ENCODE results near the gene ATXN10.

ATXN10 gene

GRCh38 chr22:45867906-45868555 is 196.4 kb downstream of the ATXN10 start:
- POLR2A ChIA-PET = no interaction called here
- TF ChIP-seq BHLHE40 (IDR thresholded peaks at IDR 0.05; ENCODE audit: borderline replicate concordance) = no peak
- no peak for TF ChIP-seq ZNF384 (IDR thresholded peaks at IDR 0.05)
- TF ChIP-seq FOXM1 (IDR thresholded peaks at IDR 0.05; ENCODE audit: borderline replicate concordance) = no peak
- CTCF ChIA-PET = no interaction called here
- DNase-seq (ENCODE audit: extremely low spot score) = no peak

- ChIA-PET CTCF (no interaction called here), POLR2A (no interaction called here)
- TF ChIP-seq ARNT (IDR thresholded peaks at IDR 0.05) (no peak), SP1 (IDR thresholded peaks at IDR 0.05) (no peak), ZNF384 (IDR thresholded peaks at IDR 0.05) (no peak), L3MBTL2 (conservative IDR thresholded peaks at IDR 0.05) (no peak), SUZ12 (IDR thresholded peaks at IDR 0.05) (no peak), ELF4 (IDR thresholded peaks at IDR 0.05) (no peak), FOXM1 (IDR thresholded peaks at IDR 0.05; ENCODE audit: borderline replicate concordance) (no peak), TARDBP (IDR thresholded peaks at IDR 0.05) (no peak), FOXK2 (IDR thresholded peaks at IDR 0.05) (no peak), NFRKB (IDR thresholded peaks at IDR 0.05) (no peak), LEF1 (IDR thresholded peaks at IDR 0.05; ENCODE audit: borderline replicate concordance) (no peak), CTBP1 (IDR thresholded peaks at IDR 0.05; ENCODE audit: borderline replicate concordance) (no peak), HDGF (IDR thresholded peaks at IDR 0.05; ENCODE audit: borderline replicate concordance) (no peak), BHLHE40 (IDR thresholded peaks at IDR 0.05; ENCODE audit: borderline replicate concordance) (no peak), FOXA1 (IDR thresholded peaks at IDR 0.05) (no peak)
- TF ChIP-seq, protein P1, sequence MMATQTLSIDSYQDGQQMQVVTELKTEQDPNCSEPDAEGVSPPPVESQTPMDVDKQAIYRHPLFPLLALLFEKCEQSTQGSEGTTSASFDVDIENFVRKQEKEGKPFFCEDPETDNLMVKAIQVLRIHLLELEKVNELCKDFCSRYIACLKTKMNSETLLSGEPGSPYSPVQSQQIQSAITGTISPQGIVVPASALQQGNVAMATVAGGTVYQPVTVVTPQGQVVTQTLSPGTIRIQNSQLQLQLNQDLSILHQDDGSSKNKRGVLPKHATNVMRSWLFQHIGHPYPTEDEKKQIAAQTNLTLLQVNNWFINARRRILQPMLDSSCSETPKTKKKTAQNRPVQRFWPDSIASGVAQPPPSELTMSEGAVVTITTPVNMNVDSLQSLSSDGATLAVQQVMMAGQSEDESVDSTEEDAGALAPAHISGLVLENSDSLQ (IDR thresholded peaks at IDR 0.05) = no peak
- DNase-seq (ENCODE audit: extremely low spot score) = no peak
These were observed 197.1 kb downstream of the ATXN10 start for GRCh38 chr22:45868571-45869339.

DNA sequence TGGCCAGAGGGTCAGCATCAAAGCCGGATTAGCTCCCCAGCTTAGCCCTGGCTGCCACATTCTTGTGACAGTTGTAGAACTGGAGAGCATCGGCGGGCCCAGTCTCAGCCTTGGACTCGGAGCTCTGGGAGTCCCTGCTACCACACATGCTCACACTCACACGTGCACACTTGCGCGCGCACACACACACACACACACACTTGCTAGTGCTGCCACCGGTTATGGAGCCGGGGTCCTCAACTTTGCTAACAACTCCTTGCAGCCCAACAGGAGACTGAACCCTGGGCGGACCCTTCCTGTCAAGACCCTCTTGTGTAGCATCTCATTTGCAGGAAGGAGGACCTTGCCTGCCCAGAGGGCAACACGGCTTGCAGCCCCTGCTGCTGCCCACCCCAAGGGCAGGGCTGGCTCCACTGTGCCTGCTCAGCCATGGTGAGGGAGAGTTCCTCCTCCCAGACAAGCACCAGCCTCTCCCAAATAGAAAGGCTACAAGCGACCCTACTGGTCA is 197.8 kb downstream of the ATXN10 start:
- DNase-seq (ENCODE audit: extremely low spot score) = no peak
- POLR2A ChIA-PET = no interaction called here
- CTCF ChIA-PET = no interaction called here
- TF ChIP-seq, protein P1 (IDR thresholded peaks at IDR 0.05) = no peak
- TF ChIP-seq BHLHE40 (IDR thresholded peaks at IDR 0.05; ENCODE audit: borderline replicate concordance) (no peak), LEF1 (IDR thresholded peaks at IDR 0.05; ENCODE audit: borderline replicate concordance) (no peak), SP1 (IDR thresholded peaks at IDR 0.05) (no peak), TARDBP (IDR thresholded peaks at IDR 0.05) (no peak), CTBP1 (IDR thresholded peaks at IDR 0.05; ENCODE audit: borderline replicate concordance) (no peak), FOXM1 (IDR thresholded peaks at IDR 0.05; ENCODE audit: borderline replicate concordance) (no peak), ELF4 (IDR thresholded peaks at IDR 0.05) (no peak), FOXA1 (IDR thresholded peaks at IDR 0.05) (no peak), HDGF (IDR thresholded peaks at IDR 0.05; ENCODE audit: borderline replicate concordance) (no peak), ARNT (IDR thresholded peaks at IDR 0.05) (no peak), FOXK2 (IDR thresholded peaks at IDR 0.05) (no peak), ZNF384 (IDR thresholded peaks at IDR 0.05) (no peak), L3MBTL2 (conservative IDR thresholded peaks at IDR 0.05) (no peak), SUZ12 (IDR thresholded peaks at IDR 0.05) (no peak), NFRKB (IDR thresholded peaks at IDR 0.05) (no peak)

- TF ChIP-seq SUZ12 (IDR thresholded peaks at IDR 0.05) (no peak), SP1 (IDR thresholded peaks at IDR 0.05) (no peak), ZNF384 (IDR thresholded peaks at IDR 0.05) (no peak), FOXM1 (IDR thresholded peaks at IDR 0.05; ENCODE audit: borderline replicate concordance) (no peak)
- ChIA-PET CTCF (no interaction called here), POLR2A (no interaction called here)
These were observed 198.4 kb downstream of the ATXN10 start for GRCh38 chr22:45870011-45870410.

DNA sequence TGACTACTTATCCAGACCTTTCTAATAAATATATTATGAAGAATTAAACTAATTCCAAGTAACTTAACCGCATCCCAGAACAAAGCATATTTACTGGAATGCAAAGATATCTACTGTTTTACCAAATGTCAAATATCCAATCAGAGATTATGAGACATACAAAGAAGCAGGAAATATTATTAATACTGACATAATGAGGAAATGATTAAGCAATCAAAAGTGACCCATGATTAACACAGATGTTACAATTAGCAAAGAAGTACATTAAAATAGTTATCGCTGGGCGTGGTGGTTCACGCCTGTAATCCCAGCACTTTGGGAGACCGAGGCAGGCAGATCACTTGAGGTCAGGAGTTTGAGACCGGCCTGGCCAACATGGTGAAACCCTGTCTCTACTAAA is 200.1 kb downstream of the ATXN10 start:
- POLR2A ChIA-PET = no interaction called here
- TF ChIP-seq BHLHE40 (IDR thresholded peaks at IDR 0.05; ENCODE audit: borderline replicate concordance) (no peak), ELF4 (IDR thresholded peaks at IDR 0.05) (no peak), SUZ12 (IDR thresholded peaks at IDR 0.05) (no peak), FOXA1 (IDR thresholded peaks at IDR 0.05) (no peak), LEF1 (IDR thresholded peaks at IDR 0.05; ENCODE audit: borderline replicate concordance) (no peak), SP1 (IDR thresholded peaks at IDR 0.05) (no peak), ZNF384 (IDR thresholded peaks at IDR 0.05) (no peak), L3MBTL2 (conservative IDR thresholded peaks at IDR 0.05) (no peak), NFRKB (IDR thresholded peaks at IDR 0.05) (no peak), CTBP1 (IDR thresholded peaks at IDR 0.05; ENCODE audit: borderline replicate concordance) (no peak), FOXK2 (IDR thresholded peaks at IDR 0.05) (no peak)
- TF ChIP-seq, protein P1 (IDR thresholded peaks at IDR 0.05) = no peak
- no peak for DNase-seq (ENCODE audit: extremely low spot score)
- CTCF ChIA-PET = interaction anchor here (0.7 kb wide), 1 partner anchor 237 kb away, joined by 3 read pairs; no protein-coding TSS in a partner anchor

More at GRCh38 chr22:45870011-45870410, 198.4 kb downstream of the ATXN10 start:
- DNase-seq (ENCODE audit: extremely low spot score) = no peak
